Measurements from ENCODE around the gene CAPZB.

CAPZB gene

DNA sequence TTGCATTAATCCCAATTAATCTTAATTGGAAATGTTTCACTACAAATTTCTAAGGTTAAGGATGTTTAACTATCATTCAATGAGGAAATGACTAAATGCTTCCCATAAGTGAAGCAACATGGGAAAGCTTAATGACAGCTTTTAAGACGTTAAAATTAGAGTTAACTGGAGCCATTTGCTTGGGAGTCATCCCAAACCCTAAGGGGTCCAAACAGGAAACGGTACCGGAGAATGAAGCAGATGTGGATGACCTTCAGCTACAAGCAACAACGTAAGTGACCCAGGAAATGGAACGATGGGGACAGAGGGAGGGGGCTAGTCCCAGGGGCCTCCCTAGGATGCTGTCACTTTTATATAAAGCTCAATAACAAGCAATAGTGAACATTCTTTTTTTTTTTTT is 62.2 kb downstream of the CAPZB start:
- Histone ChIP-seq H3K27ac (ENCODE audit: low read length) (peak overlapping the region; percentile 61), H3K27me3 (ENCODE audit: low read depth, low read length) (no peaks in the 10 kb centered on the region), H3K4me3 (ENCODE audit: low read depth in 1 of 2, low read length in 2 of 2) (no peak overlapping the region), H3K4me1 (ENCODE audit: control insufficient read depth in 1 of 2, insufficient read depth in 2 of 2, low read length in 2 of 2) (peaks cover 29 to 44% of the 10 kb centered on the region in 2 donors), H3K9me3 (ENCODE audit: control insufficient read depth in 1 of 2, low read length in 2 of 2) (no peaks in the 10 kb centered on the region), H3K36me3 (ENCODE audit: control insufficient read depth in 1 of 2, insufficient read depth in 2 of 2, low read length in 2 of 2) (peaks cover 0 to 16% of the 10 kb centered on the region in 2 donors)

DNA sequence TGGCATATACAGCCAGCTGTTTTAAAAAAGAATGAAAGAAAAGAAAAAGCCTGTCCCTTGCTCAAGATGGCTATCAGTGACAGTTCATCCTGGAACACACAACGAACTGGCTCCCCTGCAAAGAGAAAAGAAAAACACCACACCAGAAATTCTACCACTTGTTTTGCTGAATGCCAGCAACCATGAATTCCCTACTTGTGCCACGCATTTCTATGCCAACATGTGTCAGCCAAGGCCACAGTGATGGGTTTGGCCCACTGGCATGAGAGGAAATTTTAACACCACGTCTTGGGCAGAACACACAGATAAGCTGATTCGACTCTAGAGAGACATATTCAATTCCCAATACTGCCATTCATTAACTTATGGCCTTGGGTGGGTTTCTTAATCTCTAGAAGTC is 64.0 kb downstream of the CAPZB start:
- H3K27ac ChIP-seq (ENCODE audit: low read length), result no peak overlapping the region
- H3K27me3 ChIP-seq (ENCODE audit: low read depth, low read length), result no peaks in the 10 kb centered on the region
- H3K4me3 ChIP-seq (ENCODE audit: low read depth in 1 of 2, low read length in 2 of 2), result no peak overlapping the region
- peaks cover 22 to 44% of the 10 kb centered on the region in 2 donors for H3K4me1 ChIP-seq (ENCODE audit: control insufficient read depth in 1 of 2, insufficient read depth in 2 of 2, low read length in 2 of 2)
- no peaks in the 10 kb centered on the region for H3K9me3 ChIP-seq (ENCODE audit: control insufficient read depth in 1 of 2, low read length in 2 of 2)
- H3K36me3 ChIP-seq (ENCODE audit: control insufficient read depth in 1 of 2, insufficient read depth in 2 of 2, low read length in 2 of 2), result peaks cover 0 to 17% of the 10 kb centered on the region in 2 donors

DNA sequence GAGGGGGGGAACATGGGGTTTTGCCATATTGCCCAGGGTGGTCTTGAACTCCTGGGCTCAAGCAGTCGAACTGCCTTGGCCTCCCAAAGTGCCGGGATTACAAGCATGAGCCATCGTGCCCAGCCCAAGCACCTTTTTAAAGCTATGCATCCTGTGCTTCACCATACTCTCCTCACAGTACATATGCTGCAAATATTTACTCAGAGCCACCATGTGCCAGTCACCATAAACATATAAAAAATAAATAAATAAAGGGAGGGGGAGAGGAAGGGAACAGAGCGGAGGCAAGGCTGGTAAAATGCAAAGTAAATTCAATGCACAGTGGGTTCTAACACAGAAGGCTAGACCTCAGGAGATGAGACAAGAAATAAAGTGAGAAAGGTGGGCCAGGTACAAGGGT is 64.7 kb downstream of the CAPZB start:
- Histone ChIP-seq H3K4me1 (ENCODE audit: control insufficient read depth in 1 of 2, insufficient read depth in 2 of 2, low read length in 2 of 2) (peaks cover 16 to 44% of the 10 kb centered on the region in 2 donors), H3K27me3 (ENCODE audit: low read depth, low read length) (no peaks in the 10 kb centered on the region), H3K4me3 (ENCODE audit: low read depth in 1 of 2, low read length in 2 of 2) (no peak overlapping the region), H3K27ac (ENCODE audit: low read length) (no peak overlapping the region), H3K36me3 (ENCODE audit: control insufficient read depth in 1 of 2, insufficient read depth in 2 of 2, low read length in 2 of 2) (peaks cover 0 to 17% of the 10 kb centered on the region in 2 donors), H3K9me3 (ENCODE audit: control insufficient read depth in 1 of 2, low read length in 2 of 2) (no peaks in the 10 kb centered on the region)

DNA sequence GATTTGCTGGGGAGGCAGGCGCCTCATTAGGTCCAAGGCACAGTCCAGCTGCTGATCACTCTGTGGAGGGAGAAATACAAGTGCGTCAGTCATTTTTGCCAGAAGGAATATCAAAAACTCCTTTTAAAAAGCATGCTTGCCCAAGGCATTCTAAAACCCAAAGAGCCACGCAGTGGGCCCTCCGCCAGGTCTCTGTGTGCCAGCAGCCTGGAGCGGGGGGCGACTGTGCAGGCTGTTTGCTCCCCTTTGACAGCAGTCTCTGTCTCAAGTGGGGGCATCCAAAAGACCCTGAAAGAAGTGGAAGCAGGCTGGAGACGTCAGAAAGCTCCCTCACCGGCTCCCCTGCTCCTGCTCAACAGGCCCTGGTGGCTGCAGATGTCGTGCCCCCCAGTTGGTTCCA is 65.6 kb downstream of the CAPZB start:
- no peak overlapping the region for H3K27ac ChIP-seq (ENCODE audit: low read length)

DNA sequence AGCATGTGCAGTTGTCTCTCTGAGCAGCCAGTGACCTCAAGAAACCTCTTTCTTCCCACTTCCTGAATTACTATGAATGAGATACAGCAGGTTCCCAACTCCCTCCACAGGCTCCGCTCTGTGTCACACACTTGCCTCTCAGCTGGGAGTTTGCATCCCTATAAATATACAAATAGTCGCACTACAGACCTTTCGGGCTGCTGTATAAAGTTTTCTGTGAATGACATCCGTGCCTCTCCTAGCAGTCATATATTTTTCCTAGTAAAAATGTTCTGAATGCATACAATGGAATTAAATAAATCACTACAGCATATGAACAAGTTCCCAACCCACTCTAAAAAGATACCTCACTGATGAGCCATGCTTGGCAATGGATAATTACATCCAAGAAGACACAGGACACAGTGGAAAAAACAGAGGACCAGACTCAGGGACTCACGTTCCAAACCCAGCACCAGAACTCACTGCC is 66.8 kb downstream of the CAPZB start:
- Histone ChIP-seq H3K4me3 (ENCODE audit: low read depth in 1 of 2, low read length in 2 of 2) (no peak overlapping the region), H3K36me3 (ENCODE audit: control insufficient read depth in 1 of 2, insufficient read depth in 2 of 2, low read length in 2 of 2) (peaks cover 0 to 17% of the 10 kb centered on the region in 2 donors), H3K27ac (ENCODE audit: low read length) (peak overlapping the region; percentile 78), H3K9me3 (ENCODE audit: control insufficient read depth in 1 of 2, low read length in 2 of 2) (no peaks in the 10 kb centered on the region), H3K27me3 (ENCODE audit: low read depth, low read length) (no peaks in the 10 kb centered on the region), H3K4me1 (ENCODE audit: control insufficient read depth in 1 of 2, insufficient read depth in 2 of 2, low read length in 2 of 2) (peaks cover 19 to 55% of the 10 kb centered on the region in 2 donors)

More for the DNA sequence above, 65.6 kb downstream of the CAPZB start:
- Histone ChIP-seq H3K36me3 (ENCODE audit: control insufficient read depth in 1 of 2, insufficient read depth in 2 of 2, low read length in 2 of 2) (peaks cover 0 to 17% of the 10 kb centered on the region in 2 donors), H3K4me3 (ENCODE audit: low read depth in 1 of 2, low read length in 2 of 2) (no peak overlapping the region), H3K9me3 (ENCODE audit: control insufficient read depth in 1 of 2, low read length in 2 of 2) (no peaks in the 10 kb centered on the region), H3K4me1 (ENCODE audit: control insufficient read depth in 1 of 2, insufficient read depth in 2 of 2, low read length in 2 of 2) (peaks cover 12 to 46% of the 10 kb centered on the region in 2 donors), H3K27me3 (ENCODE audit: low read depth, low read length) (no peaks in the 10 kb centered on the region)

DNA sequence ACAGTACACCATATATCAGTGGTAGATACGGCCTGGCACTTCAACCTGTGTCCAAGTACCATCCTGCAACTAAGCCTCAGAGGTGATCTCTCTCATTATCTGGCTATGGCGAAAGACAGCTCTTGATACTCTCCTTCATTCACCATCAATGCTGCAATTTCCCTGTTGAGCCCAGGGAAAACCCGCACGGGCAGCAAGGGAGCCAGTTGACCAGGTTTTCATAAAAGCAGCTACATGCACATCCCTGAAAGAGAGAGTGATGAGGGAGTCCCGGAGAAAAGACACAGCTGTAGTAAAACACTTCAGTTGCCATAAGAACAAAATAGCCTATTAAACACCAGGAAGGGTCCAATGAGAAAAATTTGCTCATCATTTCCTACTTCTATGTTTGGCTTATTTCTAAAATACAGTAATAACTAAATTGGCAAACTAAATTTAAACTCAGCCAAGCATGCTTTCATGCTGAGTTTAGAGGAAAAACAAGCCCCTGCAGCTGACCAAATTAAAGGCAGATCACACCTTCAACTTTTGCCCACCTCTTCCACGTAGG is 68.3 kb downstream of the CAPZB start:
- peak overlapping the region; percentile 32 for H3K27ac ChIP-seq (ENCODE audit: low read length)
- H3K4me3 ChIP-seq (ENCODE audit: low read depth in 1 of 2, low read length in 2 of 2), result no peak overlapping the region
- H3K9me3 ChIP-seq (ENCODE audit: control insufficient read depth in 1 of 2, low read length in 2 of 2), result no peaks in the 10 kb centered on the region
- peaks cover 27 to 69% of the 10 kb centered on the region in 2 donors for H3K4me1 ChIP-seq (ENCODE audit: control insufficient read depth in 1 of 2, insufficient read depth in 2 of 2, low read length in 2 of 2)
- H3K36me3 ChIP-seq (ENCODE audit: control insufficient read depth in 1 of 2, insufficient read depth in 2 of 2, low read length in 2 of 2), result peaks cover 0 to 17% of the 10 kb centered on the region in 2 donors
- no peaks in the 10 kb centered on the region for H3K27me3 ChIP-seq (ENCODE audit: low read depth, low read length)

DNA sequence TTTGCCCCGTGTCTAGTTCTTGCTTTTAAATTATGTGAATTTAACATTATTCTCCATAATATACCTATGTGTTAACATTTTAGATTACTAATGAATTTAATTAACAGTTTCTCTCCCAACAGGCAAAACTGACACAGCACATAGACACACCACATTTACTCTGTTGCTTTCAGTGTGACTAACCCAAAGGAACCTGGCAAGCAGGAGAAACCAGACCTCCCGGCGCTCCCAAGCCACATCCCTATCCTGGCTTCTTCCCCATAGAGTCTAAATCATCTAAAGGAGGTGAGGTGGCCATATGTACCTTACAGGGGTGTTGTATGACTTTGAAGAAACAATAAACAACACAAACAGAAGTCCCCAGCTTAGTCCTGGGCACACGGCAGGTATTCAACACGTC is 69.2 kb downstream of the CAPZB start:
- H3K9me3 ChIP-seq (ENCODE audit: control insufficient read depth in 1 of 2, low read length in 2 of 2), result no peaks in the 10 kb centered on the region
- H3K4me3 ChIP-seq (ENCODE audit: low read depth in 1 of 2, low read length in 2 of 2), result no peak overlapping the region
- peaks cover 27 to 67% of the 10 kb centered on the region in 2 donors for H3K4me1 ChIP-seq (ENCODE audit: control insufficient read depth in 1 of 2, insufficient read depth in 2 of 2, low read length in 2 of 2)
- H3K27ac ChIP-seq (ENCODE audit: low read length), result peak overlapping the region; percentile 32
- H3K27me3 ChIP-seq (ENCODE audit: low read depth, low read length), result no peaks in the 10 kb centered on the region
- peaks cover 0 to 17% of the 10 kb centered on the region in 2 donors for H3K36me3 ChIP-seq (ENCODE audit: control insufficient read depth in 1 of 2, insufficient read depth in 2 of 2, low read length in 2 of 2)

DNA sequence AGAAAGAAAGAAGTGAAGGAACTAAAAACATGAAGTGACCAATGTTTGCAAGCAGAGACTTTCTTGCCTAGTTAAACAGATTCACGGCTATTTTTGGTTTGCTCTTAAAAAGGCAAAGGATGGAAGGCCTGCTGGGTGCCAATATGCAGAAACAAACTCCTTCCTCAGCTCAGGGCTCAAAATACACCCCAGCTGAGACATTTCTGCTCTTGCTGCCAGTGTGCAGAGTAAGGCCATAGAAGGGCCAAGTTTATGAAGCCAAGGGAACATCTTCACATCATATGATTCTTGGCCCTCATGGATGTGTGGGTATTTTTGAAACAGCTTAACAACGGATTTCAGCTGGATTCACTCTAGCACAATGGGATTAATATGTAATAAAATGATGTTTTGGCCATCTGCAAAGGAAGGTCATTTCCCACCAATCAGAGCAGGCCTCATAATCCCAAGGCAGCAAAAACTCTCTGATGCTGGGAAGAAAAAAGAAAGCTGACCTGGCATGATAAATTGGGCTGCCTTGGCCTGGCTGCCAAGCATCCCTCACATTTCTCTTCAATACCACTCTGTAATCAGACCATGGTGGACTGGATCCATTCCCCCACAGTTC is 70.7 kb downstream of the CAPZB start:
- Histone ChIP-seq H3K27ac (ENCODE audit: low read length) (peak overlapping the region; percentile 40), H3K27me3 (ENCODE audit: low read depth, low read length) (no peaks in the 10 kb centered on the region), H3K36me3 (ENCODE audit: control insufficient read depth in 1 of 2, insufficient read depth in 2 of 2, low read length in 2 of 2) (peaks cover 0 to 16% of the 10 kb centered on the region in 2 donors), H3K4me1 (ENCODE audit: control insufficient read depth in 1 of 2, insufficient read depth in 2 of 2, low read length in 2 of 2) (peaks cover 22 to 67% of the 10 kb centered on the region in 2 donors), H3K9me3 (ENCODE audit: control insufficient read depth in 1 of 2, low read length in 2 of 2) (no peaks in the 10 kb centered on the region), H3K4me3 (ENCODE audit: low read depth in 1 of 2, low read length in 2 of 2) (no peak overlapping the region)

DNA sequence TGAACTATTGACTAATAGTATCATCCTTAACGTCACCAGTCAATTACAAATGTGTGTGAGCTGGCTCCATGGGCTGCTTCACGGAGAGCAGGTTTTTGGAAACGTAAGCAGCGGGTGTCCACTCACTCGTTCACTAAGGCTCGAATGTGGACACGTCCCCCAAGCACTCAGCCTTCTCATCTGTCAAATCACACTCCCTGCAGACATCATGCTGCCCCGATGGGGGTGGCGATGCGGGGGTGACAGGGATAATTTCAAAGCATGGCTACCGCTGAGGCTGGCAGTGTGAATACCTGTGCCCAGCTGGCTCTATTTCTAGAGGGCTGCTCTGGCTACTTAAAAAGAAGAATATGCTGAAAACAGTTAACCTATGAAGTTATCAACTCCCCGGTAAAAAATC is 71.3 kb downstream of the CAPZB start:
- Histone ChIP-seq H3K27ac (ENCODE audit: low read length) (peak overlapping the region; percentile 40), H3K27me3 (ENCODE audit: low read depth, low read length) (no peaks in the 10 kb centered on the region), H3K36me3 (ENCODE audit: control insufficient read depth in 1 of 2, insufficient read depth in 2 of 2, low read length in 2 of 2) (peaks cover 0 to 10% of the 10 kb centered on the region in 2 donors), H3K4me3 (ENCODE audit: low read depth in 1 of 2, low read length in 2 of 2) (no peak overlapping the region), H3K9me3 (ENCODE audit: control insufficient read depth in 1 of 2, low read length in 2 of 2) (no peaks in the 10 kb centered on the region), H3K4me1 (ENCODE audit: control insufficient read depth in 1 of 2, insufficient read depth in 2 of 2, low read length in 2 of 2) (peaks cover 22 to 67% of the 10 kb centered on the region in 2 donors)

DNA sequence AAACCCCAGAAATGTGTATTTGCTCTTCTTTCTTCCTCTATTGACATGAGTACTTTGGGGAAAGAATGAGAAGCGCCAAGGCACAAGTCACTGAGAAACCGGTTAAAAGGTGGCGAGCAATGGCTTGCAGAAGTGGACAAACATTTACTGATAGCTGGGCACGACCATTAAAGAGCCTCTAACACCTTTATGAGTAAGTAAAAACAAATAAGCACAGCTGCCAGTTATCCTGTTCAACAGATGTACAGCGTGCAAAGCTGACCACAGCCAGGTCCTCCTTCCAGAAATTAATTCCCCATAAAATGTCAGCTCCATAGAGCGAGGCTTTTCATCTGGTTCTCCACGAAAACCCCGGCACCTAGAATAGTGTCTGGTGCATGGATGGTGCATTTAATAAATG is 72.7 kb downstream of the CAPZB start:
- no peak overlapping the region for H3K27ac ChIP-seq (ENCODE audit: low read length)
- peaks cover 22 to 70% of the 10 kb centered on the region in 2 donors for H3K4me1 ChIP-seq (ENCODE audit: control insufficient read depth in 1 of 2, insufficient read depth in 2 of 2, low read length in 2 of 2)
- H3K9me3 ChIP-seq (ENCODE audit: control insufficient read depth in 1 of 2, low read length in 2 of 2), result no peaks in the 10 kb centered on the region
- H3K4me3 ChIP-seq (ENCODE audit: low read depth in 1 of 2, low read length in 2 of 2), result no peak overlapping the region
- no peaks in the 10 kb centered on the region for H3K27me3 ChIP-seq (ENCODE audit: low read depth, low read length)
- H3K36me3 ChIP-seq (ENCODE audit: control insufficient read depth in 1 of 2, insufficient read depth in 2 of 2, low read length in 2 of 2), result no peaks in the 10 kb centered on the region

DNA sequence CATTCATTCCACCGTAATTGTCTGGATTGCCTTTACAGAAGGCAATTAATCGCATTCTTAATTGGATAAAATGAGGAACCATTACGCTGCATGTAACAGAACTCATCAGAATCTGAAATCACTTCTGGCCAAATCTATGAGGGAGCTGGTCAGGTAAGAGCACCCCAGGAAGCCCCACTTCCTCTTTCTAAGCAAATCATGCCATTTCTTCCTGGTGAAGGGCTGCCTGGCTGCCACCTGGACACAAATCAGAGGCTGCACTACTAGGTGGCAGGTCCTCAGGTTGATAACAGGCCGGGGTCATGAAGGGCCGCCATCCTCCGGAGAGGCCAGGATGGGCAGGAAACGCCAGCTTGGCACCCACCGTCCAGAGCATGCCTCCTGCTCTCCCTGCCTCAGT is 73.7 kb downstream of the CAPZB start:
- peaks cover 22 to 69% of the 10 kb centered on the region in 2 donors for H3K4me1 ChIP-seq (ENCODE audit: control insufficient read depth in 1 of 2, insufficient read depth in 2 of 2, low read length in 2 of 2)
- no peak overlapping the region for H3K27ac ChIP-seq (ENCODE audit: low read length)
- H3K9me3 ChIP-seq (ENCODE audit: control insufficient read depth in 1 of 2, low read length in 2 of 2), result no peaks in the 10 kb centered on the region
- no peak overlapping the region for H3K4me3 ChIP-seq (ENCODE audit: low read depth in 1 of 2, low read length in 2 of 2)
- H3K27me3 ChIP-seq (ENCODE audit: low read depth, low read length), result no peaks in the 10 kb centered on the region
- no peaks in the 10 kb centered on the region for H3K36me3 ChIP-seq (ENCODE audit: control insufficient read depth in 1 of 2, insufficient read depth in 2 of 2, low read length in 2 of 2)

Data from muscle layer of duodenum (tissue), 2 donors.